A549 treated with ZK216348 at 1 μM for 4 hours (cell line): ENCODE results near the gene RTCA. TPM values are rescaled to one million over a fixed set of nuclear protein-coding genes. Genes with fewer than 3 reads are reported as not detected.

Source experiments
- total RNA-seq: library from RNA; stranded (reverse); fragments of 200-300 nt; extraction: Qiagen RNA extraction; gene quantifications from 5 replicates; pipeline ENCODE4 v1.2.3, GENCODE V29; 2022; ENCODE audit warnings: low read depth

The RTCA gene
- total RNA-seq, result 21.1 to 25.9 TPM (median 22.8 TPM) in 5 replicates

DNA sequence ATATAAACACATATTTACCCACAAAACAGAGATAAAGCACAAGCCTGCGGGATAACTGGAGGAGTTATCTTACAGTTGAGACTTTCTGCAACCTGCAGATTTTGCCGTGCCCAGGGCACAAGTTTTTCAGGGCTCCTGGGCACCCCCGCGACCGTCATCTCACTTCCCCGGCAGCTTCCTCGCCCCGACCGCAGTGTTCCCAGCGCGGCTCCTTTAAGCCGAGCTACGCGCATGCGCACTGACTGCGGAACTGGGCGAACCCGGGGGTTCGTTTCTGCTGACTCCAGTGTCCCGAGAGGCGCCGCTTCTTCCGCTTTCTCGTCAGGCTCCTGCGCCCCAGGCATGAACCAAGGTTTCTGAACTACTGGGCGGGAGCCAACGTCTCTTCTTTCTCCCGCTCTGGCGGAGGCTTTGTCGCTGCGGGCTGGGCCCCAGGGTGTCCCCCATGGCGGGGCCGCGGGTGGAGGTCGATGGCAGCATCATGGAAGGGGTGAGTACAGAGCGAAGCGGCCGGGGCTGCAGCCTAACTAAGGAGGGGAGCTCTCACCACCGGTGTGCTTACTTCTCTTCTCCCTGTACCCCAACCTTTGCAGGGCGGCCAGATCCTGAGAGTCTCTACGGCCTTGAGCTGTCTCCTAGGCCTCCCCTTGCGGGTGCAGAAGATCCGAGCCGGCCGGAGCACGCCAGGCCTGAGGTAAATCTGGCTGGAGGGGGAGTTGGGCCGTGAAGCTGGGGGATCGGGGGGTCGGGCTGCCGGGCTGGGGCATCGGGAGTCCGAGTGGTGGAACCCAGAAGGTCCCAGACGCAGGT lies at the start of gene RTCA:
RTCA (plus strand) TSS at position 286 of the 810 bp plus-strand sequence; CDS start at position 446, 160 bp downstream.

DNA sequence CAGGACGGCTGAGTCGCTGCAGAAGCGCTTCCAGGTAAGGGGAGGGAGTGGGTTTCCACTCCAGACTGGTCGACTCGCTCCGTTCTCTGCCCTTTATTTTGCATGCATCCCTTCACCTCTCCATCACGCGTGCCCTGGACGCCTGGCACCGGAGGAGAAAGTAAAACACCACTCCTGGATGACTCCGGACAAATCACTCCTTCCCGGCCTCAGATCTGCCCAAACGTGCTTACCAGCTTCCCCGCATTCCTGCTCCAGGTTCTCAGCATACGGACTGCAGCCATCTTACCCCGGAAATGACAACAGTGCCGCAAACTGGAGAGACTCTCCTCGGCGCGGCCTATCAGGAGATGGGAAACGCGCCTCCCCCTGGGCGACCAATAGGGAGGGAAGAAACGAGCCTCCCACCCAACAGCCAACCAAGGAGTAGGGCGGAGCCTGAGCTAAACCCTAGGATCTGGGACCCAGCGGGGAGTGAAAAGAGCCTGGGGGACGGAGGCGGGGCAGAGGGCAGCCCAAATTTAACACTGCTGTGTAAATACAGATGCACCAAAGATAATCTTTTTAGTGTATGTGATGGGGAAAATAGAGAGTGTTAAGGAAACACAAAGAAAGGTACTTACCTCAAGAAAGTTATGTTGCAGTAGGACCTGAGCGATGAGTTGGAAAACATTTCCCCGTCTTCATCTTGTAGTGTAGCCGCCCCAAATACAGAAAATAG lies 16.3 kb upstream of the RTCA start, which contains the start of gene DBT:
DBT (minus strand) TSS at position 298 of the 721 bp plus-strand sequence; CDS start at position 284, 14 bp downstream.

Other genes starting within 250 kb of the RTCA start
- 2.3 to 4.9 TPM (median 4.0 TPM) in 5 replicates for gene SASS6, start 133.3 kb upstream of the RTCA start, total RNA-seq
- 3.5 to 8.9 TPM (median 6.3 TPM) in 5 replicates for gene TRMT13, start 133.1 kb upstream of the RTCA start, total RNA-seq
- gene LRRC39, start 88.0 kb upstream of the RTCA start, total RNA-seq, result 0.11 to 0.23 TPM (median 0.20 TPM) in 3 of 5 replicates, not detected in the others
- 2.3 to 4.6 TPM (median 3.8 TPM) in 5 replicates for gene DBT, start 16.4 kb upstream of the RTCA start, total RNA-seq
- gene CDC14A, start 86.3 kb downstream of the RTCA start, total RNA-seq, result 2.1 to 3.1 TPM (median 2.6 TPM) in 5 replicates